Esophagus squamous epithelium (tissue), 4 donors: ENCODE measurements around the gene UNC119B.

Source experiments
- CTCF ChIP-seq, 6 experiments: fragments of 450-650 bp in 4 of 6; fragments of 200-600 bp in 2 of 6; sonication (generic) in 2 of 6; IDR thresholded peaks; one replicate each; pipeline ENCODE4 v1.5.1; 2016 to 2019; ENCODE audit warnings: antibody characterized with exemption in 6 of 6, mild to moderate bottlenecking in 4 of 6, moderate library complexity in 4 of 6
- POLR2A ChIP-seq, 4 donors: fragments of 450-650 bp; IDR thresholded peaks; one replicate each; pipeline ENCODE4 v1.6.1; 2017; ENCODE audit warnings: antibody characterized with exemption in 4 of 4, mild to moderate bottlenecking in 4 of 4, moderate library complexity in 3 of 4

- TF ChIP-seq CTCF (IDR thresholded peaks at IDR 0.05), result no peak
- no peak for TF ChIP-seq POLR2A (IDR thresholded peaks at IDR 0.05)
Measured at GRCh38 chr12:120766566-120766965, 56.3 kb downstream of the UNC119B start.
